ENCODE data around the gene MINAR2.
A peak's percentile ranks its signal among the peaks of the same experiment; 100 is the strongest.

MINAR2 gene

DNA sequence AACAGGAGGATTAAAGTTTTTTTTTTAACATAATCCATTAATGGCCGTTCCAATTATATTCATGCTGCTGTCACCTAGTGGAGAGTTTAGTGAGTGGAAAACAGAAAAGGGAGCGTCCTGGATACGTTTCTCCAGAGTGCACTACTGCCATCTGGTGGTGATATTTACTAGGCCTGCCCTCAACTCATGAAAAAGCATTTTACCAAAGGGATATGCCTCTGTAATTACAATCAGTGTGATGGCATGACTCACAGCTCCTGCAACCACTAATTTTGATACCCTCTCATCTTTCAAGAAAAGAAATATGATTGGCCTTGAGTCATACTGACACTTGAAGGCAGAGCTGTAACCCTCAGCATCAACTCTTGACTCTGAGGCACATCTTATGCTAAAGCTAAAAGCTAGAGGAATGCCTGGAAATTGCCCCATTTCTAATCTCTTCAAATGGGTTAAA lies 20.1 kb downstream of the MINAR2 start:
- TF ChIP-seq, protein P1, sequence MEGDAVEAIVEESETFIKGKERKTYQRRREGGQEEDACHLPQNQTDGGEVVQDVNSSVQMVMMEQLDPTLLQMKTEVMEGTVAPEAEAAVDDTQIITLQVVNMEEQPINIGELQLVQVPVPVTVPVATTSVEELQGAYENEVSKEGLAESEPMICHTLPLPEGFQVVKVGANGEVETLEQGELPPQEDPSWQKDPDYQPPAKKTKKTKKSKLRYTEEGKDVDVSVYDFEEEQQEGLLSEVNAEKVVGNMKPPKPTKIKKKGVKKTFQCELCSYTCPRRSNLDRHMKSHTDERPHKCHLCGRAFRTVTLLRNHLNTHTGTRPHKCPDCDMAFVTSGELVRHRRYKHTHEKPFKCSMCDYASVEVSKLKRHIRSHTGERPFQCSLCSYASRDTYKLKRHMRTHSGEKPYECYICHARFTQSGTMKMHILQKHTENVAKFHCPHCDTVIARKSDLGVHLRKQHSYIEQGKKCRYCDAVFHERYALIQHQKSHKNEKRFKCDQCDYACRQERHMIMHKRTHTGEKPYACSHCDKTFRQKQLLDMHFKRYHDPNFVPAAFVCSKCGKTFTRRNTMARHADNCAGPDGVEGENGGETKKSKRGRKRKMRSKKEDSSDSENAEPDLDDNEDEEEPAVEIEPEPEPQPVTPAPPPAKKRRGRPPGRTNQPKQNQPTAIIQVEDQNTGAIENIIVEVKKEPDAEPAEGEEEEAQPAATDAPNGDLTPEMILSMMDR (IDR thresholded peaks at IDR 0.05; ENCODE audit: unreplicated experiment in 3 of 3), result peak; percentile 99
- Mint-ChIP-seq H3K27me3 (ENCODE audit: low read depth) (no peaks in the 10 kb centered on the region), H3K36me3 (ENCODE audit: low read depth) (no peaks in the 10 kb centered on the region), H3K9me3 (no peaks in the 10 kb centered on the region), H3K27ac (peak overlapping the region in 2 of 3 experiments; percentile 25 to 65), H3K4me3 (peak overlapping the region; percentile 3 to 44 (median 5)), H3K4me1 (peaks cover 27% of the 10 kb centered on the region)

DNA sequence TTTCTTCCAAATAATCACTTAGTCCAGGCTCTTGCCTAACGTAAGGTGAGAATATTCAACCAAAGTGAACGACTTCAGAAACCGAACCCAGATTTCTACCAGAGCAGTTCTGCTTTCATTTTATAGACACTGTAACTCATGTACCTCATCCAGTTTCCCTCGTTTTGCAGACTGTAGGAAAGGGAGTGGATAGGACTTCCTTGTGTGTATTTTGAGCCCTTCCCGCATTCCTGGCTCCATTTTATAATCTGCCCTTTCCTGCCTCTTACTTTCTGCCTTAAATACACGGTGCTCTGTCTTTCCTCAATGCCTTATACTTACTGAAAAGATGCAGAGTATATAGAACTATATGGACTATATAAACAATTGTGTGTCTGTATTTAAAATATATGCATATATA lies 20.8 kb downstream of the MINAR2 start:
- H3K4me1 Mint-ChIP-seq, result peaks cover 33% of the 10 kb centered on the region
- H3K36me3 Mint-ChIP-seq (ENCODE audit: low read depth), result no peaks in the 10 kb centered on the region
- peak overlapping the region in 1 of 3 experiments; percentile 16 for H3K27ac Mint-ChIP-seq
- TF ChIP-seq, protein P1 (IDR thresholded peaks at IDR 0.05; ENCODE audit: unreplicated experiment in 3 of 3), result no peak
- H3K9me3 Mint-ChIP-seq, result no peaks in the 10 kb centered on the region
- H3K27me3 Mint-ChIP-seq (ENCODE audit: low read depth), result no peaks in the 10 kb centered on the region
- H3K4me3 Mint-ChIP-seq, result no peak overlapping the region

DNA sequence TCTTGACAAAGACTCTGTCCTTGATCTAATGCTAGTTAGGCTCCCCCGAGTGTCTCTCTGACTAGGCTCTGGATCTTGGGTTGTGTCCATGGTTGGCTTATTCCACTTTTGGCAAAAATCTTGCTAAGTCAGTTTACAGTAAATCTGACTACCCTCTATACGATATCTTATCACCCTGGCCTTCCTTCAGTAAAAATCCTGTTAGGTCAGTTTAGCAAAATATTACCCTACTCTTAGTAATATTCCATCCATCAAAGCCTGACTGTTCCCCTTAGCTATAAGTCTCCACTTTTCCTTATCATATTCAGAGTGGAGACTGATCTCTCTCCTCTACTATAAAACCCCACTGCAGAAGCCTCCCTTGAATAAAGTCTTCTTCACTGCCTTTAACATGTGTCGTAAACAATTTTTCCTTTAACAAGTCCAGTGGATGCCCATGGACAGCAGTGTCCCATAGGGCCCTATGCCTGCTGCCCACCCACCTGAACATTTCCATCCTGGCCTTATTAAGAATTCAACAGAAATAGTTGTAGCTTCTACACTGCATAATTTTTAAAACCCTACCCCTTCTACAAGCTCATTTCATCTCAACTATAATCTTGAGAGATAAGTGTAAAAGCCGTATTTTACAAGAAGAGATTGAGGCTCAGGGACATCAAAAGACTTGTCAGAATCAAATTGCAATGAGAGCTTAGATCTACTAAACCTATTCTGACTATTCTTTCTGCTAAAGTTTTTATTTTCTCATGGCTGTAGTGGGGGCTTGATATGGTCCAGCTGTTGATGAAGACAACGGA lies 22.3 kb downstream of the MINAR2 start:
- Mint-ChIP-seq H3K9me3 (no peaks in the 10 kb centered on the region), H3K4me3 (peak overlapping the region in 1 of 3 experiments; percentile 4), H3K27me3 (ENCODE audit: low read depth) (no peaks in the 10 kb centered on the region), H3K36me3 (ENCODE audit: low read depth) (no peaks in the 10 kb centered on the region), H3K4me1 (peaks cover 33% of the 10 kb centered on the region), H3K27ac (peak overlapping the region; percentile 66 to 85 (median 72))
- TF ChIP-seq, protein P1 (IDR thresholded peaks at IDR 0.05; ENCODE audit: unreplicated experiment in 3 of 3), result no peak

DNA sequence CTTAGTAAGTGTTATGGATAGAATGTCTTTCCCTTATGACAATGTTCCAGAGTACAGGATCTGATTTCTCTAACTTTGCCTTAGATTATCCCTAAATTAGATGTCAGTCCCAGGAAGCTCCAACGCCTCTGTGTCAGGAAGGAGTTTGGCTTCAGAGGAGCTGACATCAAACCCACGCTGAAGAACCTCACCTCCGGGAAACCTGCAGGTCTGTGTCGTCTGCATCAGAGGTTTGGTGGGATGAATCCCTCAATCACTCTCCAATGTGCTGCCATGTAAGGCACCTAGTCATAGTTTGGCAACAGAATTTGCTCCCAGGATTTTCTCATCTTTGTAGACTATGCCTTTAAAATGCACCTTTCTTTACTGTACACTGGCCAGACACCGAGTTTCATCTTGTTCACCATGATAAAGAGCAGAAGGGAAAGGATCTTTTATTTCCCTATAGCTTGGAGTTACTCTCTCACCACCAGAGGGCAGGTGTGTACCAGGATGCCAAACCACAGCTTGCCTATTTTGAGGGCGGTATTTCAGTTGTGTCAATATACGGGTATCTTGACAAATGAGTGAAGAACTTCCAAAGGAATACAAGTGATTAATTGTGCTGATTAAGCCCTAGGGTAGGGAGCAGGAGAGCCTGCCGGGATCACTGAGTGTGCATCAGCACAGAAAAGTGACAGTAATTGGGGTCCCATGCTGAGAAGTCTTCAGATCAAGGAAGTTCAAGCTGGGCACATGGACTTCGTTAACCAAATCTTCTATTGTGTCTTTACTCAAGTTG lies 23.4 kb downstream of the MINAR2 start:
- Mint-ChIP-seq H3K27me3 (ENCODE audit: low read depth) (no peaks in the 10 kb centered on the region), H3K27ac (peak overlapping the region; percentile 66 to 85 (median 72)), H3K4me1 (peaks cover 33% of the 10 kb centered on the region), H3K4me3 (no peak overlapping the region), H3K36me3 (ENCODE audit: low read depth) (no peaks in the 10 kb centered on the region), H3K9me3 (no peaks in the 10 kb centered on the region)
- TF ChIP-seq, protein P1 (IDR thresholded peaks at IDR 0.05; ENCODE audit: unreplicated experiment in 3 of 3), result peak; percentile 79 to 91 (median 81)

DNA sequence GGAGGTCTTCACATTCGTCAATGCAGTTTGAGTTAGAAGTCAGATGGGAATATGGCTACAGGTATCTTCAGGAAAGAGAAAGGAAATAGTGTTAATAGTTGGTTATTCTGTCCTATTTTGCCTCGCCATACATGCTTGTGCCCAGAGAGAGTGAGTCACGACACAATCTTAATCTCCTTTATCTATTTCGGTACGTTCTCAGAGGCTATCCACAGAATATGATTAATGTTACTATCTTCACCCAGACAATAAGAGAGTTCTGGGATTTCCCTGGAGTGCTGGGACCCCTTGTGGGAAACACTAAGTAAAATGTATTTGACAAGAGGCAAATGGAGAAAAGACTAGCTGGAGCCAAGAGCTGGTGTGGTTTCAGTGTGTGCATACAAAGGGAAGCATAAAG lies 25.5 kb downstream of the MINAR2 start:
- Mint-ChIP-seq H3K4me3 (no peak overlapping the region), H3K27me3 (ENCODE audit: low read depth) (no peaks in the 10 kb centered on the region), H3K9me3 (no peaks in the 10 kb centered on the region), H3K36me3 (ENCODE audit: low read depth) (no peaks in the 10 kb centered on the region), H3K27ac (peak overlapping the region in 2 of 3 experiments; percentile 20 to 71), H3K4me1 (peaks cover 28% of the 10 kb centered on the region)
- TF ChIP-seq, protein P1 (IDR thresholded peaks at IDR 0.05; ENCODE audit: unreplicated experiment in 3 of 3), result no peak

Measured in nephron (organoid).